Erythroblast (primary cell): ENCODE data around the gene TRIM3.

Experiments used
- GATA1 ChIP-seq: IDR thresholded peaks from 2 replicates; pipeline ENCODE4 v1.6.1; 2011; ENCODE audit warnings: low read depth, mild to moderate bottlenecking, control low read depth, low read length, moderate library complexity
- POLR2A ChIP-seq: IDR thresholded peaks from 2 replicates; pipeline ENCODE4 v1.6.1; 2011; ENCODE audit warnings: mild to moderate bottlenecking, low read length

GRCh38 chr11:6448574-6448973, 25.2 kb downstream of the TRIM3 start:
- no peak for TF ChIP-seq POLR2A
- no peak for TF ChIP-seq GATA1
